GM18499 (cell line): ENCODE measurements around the gene FAM149B1.
"Not testable (repeated sequence)": the region's sequence is repeated elsewhere in the genome, so short reads cannot be mapped to it uniquely, and the experiment has no call there.

Experiments
- ATAC-seq: cut with Tn5 transposase; IDR thresholded peaks from one replicate; pipeline ENCODE4 v1.9.1; 2021; ENCODE audit warnings: moderate number of reproducible peaks; ENCODE audit not compliant: insufficient read depth, unreplicated experiment

The FAM149B1 gene

GRCh38 chr10:73228247-73228646 is 60.3 kb downstream of the FAM149B1 start:
- ATAC-seq = no peak

- no peak for ATAC-seq
Measured at GRCh38 chr10:73229567-73229966, 61.6 kb downstream of the FAM149B1 start.

- ATAC-seq = no peak
Measured at GRCh38 chr10:73232887-73233286, 65.0 kb downstream of the FAM149B1 start.

DNA sequence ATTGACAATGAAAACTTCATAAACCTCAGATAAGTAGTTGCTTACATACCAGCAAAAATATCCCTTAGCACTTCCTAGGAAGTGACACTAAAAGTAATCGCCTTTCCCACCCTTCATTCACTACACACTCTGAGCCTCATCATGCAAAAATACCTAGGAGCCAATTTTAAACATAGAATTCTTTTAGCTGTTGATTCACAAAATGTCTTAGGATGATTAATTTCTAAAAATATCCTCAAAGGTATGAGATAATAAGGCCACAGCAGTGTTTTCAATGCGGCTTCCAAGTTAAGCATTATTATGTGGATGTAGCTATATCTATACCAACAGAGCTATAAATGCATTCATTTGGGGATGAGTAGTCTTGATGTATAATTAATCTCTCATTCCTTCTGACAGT is 66.0 kb downstream of the FAM149B1 start:
- no peak for ATAC-seq

DNA sequence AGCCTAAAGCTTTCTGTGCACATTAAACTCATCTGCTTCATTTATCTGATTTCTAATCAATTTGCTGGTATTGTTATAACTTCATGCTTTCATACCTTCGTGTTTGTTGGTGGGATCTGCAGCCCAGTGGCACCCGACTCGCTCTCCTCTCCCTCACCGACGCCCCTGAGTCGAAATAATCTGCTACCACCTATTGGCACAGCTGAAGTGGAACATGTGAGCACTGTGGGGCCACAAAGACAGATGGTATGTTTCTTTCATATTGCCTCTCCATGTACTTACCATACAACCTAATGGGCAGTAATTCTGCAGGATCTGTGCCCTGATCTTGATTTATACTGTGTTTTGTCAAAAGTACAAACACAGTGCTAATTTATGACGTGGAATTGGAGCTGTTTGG is 66.8 kb downstream of the FAM149B1 start:
- no peak for ATAC-seq

DNA sequence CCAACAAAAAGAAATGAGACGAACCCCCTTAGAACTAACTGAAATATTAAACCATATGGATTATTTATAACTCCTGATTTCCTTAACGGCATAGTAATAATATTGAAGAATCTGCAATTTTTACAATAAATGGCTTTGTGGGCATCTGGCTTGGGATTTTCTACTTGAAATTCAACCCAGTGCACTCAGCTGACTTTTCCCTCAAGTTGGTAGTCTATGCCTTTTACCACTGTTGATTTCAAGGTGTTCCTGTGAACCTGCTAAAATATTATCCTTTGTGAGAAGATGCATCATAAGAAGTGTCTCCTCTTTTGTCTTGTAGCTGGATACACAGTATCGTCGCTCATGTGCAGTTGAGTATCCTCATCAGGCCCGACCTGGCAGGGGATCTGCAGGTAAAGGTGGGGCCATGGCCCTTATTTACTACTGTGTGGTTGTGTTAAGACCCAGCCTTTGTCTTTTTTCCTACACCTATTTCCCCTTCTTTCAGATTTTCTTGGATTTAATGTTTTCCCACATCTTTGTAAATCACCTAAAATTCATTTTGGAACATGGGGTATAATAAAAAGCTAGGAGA is 71.2 kb downstream of the FAM149B1 start:
- ATAC-seq = no peak

- no peak for ATAC-seq
Measured at GRCh38 chr10:73239908-73240307, 72.0 kb downstream of the FAM149B1 start.

- no peak for ATAC-seq
Measured at GRCh38 chr10:73244866-73245477, 77.1 kb downstream of the FAM149B1 start.

GRCh38 chr10:73246322-73246645 is 78.4 kb downstream of the FAM149B1 start:
- ATAC-seq = no peak

GRCh38 chr10:73246646-73247508 is 79.0 kb downstream of the FAM149B1 start, which contains the start of gene DNAJC9:
Gene DNAJC9 (minus strand): TSS chr10:73247255. CDS start chr10:73247189, 66 bp downstream.
- ATAC-seq = peak; percentile 62

- no peak for ATAC-seq
Measured at GRCh38 chr10:73247509-73248258, 79.8 kb downstream of the FAM149B1 start.

DNA sequence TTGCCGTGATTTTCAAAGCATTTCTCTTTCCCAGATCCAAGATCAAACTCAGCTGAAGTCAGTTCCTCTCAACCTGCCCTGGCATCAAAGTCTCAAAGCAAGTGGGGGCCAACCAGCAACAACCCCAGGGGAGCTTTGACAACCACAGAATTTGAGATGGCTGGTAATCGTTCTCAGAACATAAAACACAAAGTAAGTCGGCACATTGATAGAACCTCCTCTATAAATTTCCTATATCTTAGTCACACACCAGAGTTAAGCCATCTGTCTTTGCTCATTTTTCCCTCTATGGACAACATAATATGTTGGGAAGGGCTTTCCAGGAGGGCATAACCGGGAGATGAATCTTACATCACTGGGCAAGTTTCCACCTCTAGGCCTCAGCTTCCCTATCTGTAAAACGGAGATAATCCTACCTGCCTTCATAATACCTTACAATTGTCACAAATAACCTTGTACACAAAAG is 80.4 kb downstream of the FAM149B1 start:
- ATAC-seq = no peak

GRCh38 chr10:73251683-73252444 is 83.9 kb downstream of the FAM149B1 start:
- no peak for ATAC-seq

DNA sequence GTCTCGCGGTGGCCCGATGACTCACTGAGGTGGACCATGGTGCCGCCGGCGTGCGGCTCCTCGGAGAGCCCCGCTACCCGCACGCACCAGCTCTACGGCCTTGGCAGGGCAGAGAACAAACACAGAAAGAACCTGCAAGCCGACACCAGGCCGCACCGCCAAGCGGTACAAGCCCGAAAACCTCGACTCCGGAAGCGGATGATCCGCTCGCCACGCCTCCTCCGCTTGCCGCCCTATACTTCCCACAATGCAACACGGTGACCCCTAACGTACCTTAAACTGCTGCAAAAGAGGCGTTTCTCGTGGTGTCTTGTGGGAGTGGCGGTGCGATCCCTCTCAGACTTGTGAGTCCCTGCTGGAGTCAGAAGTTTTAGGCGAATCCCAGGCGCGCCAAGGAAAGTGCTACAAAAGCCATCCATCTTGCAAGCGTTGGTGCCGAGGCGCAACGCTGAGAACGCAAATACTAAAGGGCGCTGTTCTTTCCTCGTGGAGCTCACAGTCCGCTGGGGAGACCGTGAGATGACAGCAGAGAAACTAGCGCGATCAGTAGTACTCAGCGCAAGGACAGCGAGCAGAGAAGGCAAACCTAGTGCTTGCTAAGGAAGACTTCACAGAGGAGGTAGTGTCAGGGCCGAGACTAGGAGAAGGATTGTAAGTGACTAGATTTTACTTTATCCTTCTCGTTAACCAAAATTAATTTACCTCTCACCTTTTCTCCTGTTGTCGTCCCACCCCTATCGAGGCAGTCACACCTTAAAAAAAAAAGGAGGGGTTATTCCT is 84.7 kb downstream of the FAM149B1 start, which contains the start of gene MRPS16:
Gene MRPS16 (minus strand): TSS at position 200 of the 780 bp plus-strand sequence. CDS start 162 bp downstream, at position 38.
- peak; percentile 56 for ATAC-seq

- no peak for ATAC-seq
Measured at GRCh38 chr10:73253225-73253555, 85.3 kb downstream of the FAM149B1 start.

DNA sequence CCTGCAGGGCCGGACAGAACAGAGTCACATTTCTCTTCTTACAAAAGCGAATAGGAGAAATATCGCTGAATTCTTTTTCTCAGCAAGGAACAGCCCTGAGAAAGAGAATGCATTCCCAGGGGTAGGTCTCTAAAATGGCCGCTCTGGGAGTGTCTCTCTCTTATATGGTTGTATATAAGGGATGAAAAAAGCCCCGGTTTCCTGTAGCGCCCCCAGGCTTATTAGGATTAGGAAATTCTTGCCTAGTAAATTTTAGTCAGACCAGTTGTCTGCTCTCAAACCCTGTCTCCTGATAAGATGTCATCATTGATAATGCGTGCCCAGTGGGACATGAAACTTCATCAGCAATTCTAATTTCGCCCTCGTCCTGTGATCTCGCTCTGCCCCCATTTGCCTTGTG is 90.7 kb downstream of the FAM149B1 start:
- not testable (repeated sequence) for ATAC-seq

DNA sequence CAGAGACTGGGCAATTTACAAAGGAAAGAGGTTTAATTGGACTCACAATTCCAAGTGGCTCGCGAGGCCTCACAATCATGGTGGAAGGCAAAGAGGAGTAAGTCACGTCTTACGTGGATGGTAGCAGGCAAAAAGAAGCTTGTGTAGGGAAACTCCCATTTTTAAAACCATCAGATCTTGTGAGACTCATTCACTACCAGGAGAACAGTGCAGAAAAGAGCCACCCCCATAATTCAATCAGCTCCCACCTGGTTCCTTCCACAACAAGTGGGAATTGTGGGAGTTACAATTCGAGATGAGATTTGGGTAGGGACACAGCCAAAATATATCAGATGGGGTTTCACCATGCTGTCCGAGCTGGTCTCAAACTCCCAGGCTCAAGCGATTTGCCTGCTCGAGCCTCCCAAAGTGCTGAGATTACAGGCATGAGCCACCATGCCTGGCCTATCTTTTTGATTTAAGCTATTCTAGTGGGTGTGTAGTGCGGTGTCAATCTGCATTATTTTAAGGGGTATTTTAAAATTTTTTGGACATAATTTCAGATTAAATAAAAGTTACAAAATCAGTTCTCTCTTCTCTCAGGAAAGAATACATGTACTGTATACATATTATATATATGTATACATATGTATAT is 93.6 kb downstream of the FAM149B1 start:
- no peak for ATAC-seq

- ATAC-seq = no peak
Measured at GRCh38 chr10:73262105-73262730, 94.3 kb downstream of the FAM149B1 start.
